OCI-LY1 (cell line): ENCODE data around the gene ABLIM2.

Source experiments
- H2AFZ ChIP-seq: fragments of 200-600 bp; sonication (generic), shearing (Covaris generic); 2 replicates; pipeline ENCODE4 v1.6.0; 2014; ENCODE audit warnings: antibody characterized with exemption, mild to moderate bottlenecking, low read length
- H3F3A ChIP-seq: fragments of 200-600 bp; sonication (generic), shearing (Covaris generic); 2 replicates; pipeline ENCODE4 v1.6.0; 2014; ENCODE audit warnings: mild to moderate bottlenecking, antibody characterized with exemption, low read length, moderate library complexity; ENCODE audit not compliant: insufficient read depth
- H3K27ac ChIP-seq: fragments of 200-600 bp; sonication (generic); 2 replicates; pipeline ENCODE4 v1.5.1; 2014; ENCODE audit warnings: low read length, mixed run types, mild to moderate bottlenecking, low read depth; ENCODE audit not compliant: poor library complexity, severe bottlenecking
- H3K27me3 ChIP-seq: fragments of 200-600 bp; sonication (generic); 2 replicates; pipeline ENCODE4 v1.6.0; 2014; ENCODE audit warnings: antibody characterized with exemption, mild to moderate bottlenecking, low read length, moderate library complexity; ENCODE audit not compliant: insufficient read depth
- H3K36me3 ChIP-seq: fragments of 200-600 bp; sonication (generic); 2 replicates; pipeline ENCODE4 v1.6.1; 2014; ENCODE audit warnings: mild to moderate bottlenecking, antibody characterized with exemption, low read length, moderate library complexity, mixed read lengths; ENCODE audit not compliant: insufficient read depth
- H3K4me1 ChIP-seq: fragments of 200-600 bp; sonication (generic); 2 replicates; pipeline ENCODE4 v1.5.1; 2014; ENCODE audit warnings: mild to moderate bottlenecking, low read length, moderate library complexity; ENCODE audit not compliant: insufficient read depth, severe bottlenecking
- H3K4me2 ChIP-seq: fragments of 200-600 bp; sonication (generic), shearing (Covaris generic); 2 replicates; pipeline ENCODE4 v1.6.1; 2014; ENCODE audit warnings: low read length
- H3K4me3 ChIP-seq: fragments of 200-600 bp; sonication (generic); 2 replicates; pipeline ENCODE4 v1.5.1; 2014; ENCODE audit warnings: low read length, low read depth, mild to moderate bottlenecking, mixed read lengths; ENCODE audit not compliant: poor library complexity, severe bottlenecking
- H3K79me2 ChIP-seq: fragments of 200-600 bp; shearing (Covaris generic); 2 replicates; pipeline ENCODE4 v1.6.1; 2016; ENCODE audit warnings: mixed run types, low read length, mixed read lengths; ENCODE audit not compliant: insufficient read depth
- H3K9ac ChIP-seq: fragments of 200-600 bp; sonication (generic), shearing (Covaris generic); 2 replicates; pipeline ENCODE4 v1.6.1; 2014; ENCODE audit warnings: mild to moderate bottlenecking, low read length, mixed read lengths
- H3K9me2 ChIP-seq: fragments of 200-600 bp; sonication (generic), shearing (Covaris generic); 2 replicates; pipeline ENCODE4 v1.6.1; 2014; ENCODE audit warnings: low read depth, mild to moderate bottlenecking, low read length, mixed read lengths
- H3K9me3 ChIP-seq: fragments of 200-600 bp; shearing (Covaris generic); 2 replicates; pipeline ENCODE4 v1.6.1; 2014; ENCODE audit warnings: low read length, mixed read lengths
- H4K20me1 ChIP-seq: fragments of 200-600 bp; sonication (generic), shearing (Covaris generic); 2 replicates; pipeline ENCODE4 v1.6.0; 2016; ENCODE audit warnings: mild to moderate bottlenecking, low read length; ENCODE audit not compliant: insufficient read depth
- CTCF ChIP-seq: fragments of 200-600 bp; sonication (generic), shearing (Covaris generic); IDR thresholded peaks from 2 replicates; pipeline ENCODE4 v1.5.1; 2017; ENCODE audit warnings: mild to moderate bottlenecking, antibody characterized with exemption, low read length, moderate library complexity, mixed read lengths
- EZH2 ChIP-seq: fragments of 200-600 bp; sonication (generic), shearing (Covaris generic); IDR thresholded peaks from 2 replicates; pipeline ENCODE4 v1.8.0; 2017; ENCODE audit warnings: borderline replicate concordance, mixed run types, mild to moderate bottlenecking, antibody characterized with exemption, low read length, moderate library complexity, mixed read lengths

ABLIM2 gene

GRCh38 chr4:8019396-8020365 is 138.9 kb downstream of the ABLIM2 start:
- H4K20me1 ChIP-seq, result no peaks in the 10 kb centered on the region
- no peaks in the 10 kb centered on the region for H3K9me2 ChIP-seq
- no peaks in the 10 kb centered on the region for H3K27me3 ChIP-seq
- H3K9ac ChIP-seq, result no peak overlapping the region
- no peak overlapping the region for H3K4me3 ChIP-seq
- H3K4me1 ChIP-seq, result no peaks in the 10 kb centered on the region
- H3K27ac ChIP-seq, result no peak overlapping the region
- no peak overlapping the region for H2AFZ ChIP-seq
- H3F3A ChIP-seq, result no peaks in the 10 kb centered on the region
- no peaks in the 10 kb centered on the region for H3K79me2 ChIP-seq
- H3K9me3 ChIP-seq, result no peaks in the 10 kb centered on the region
- no peak overlapping the region for H3K4me2 ChIP-seq
- TF ChIP-seq EZH2, result no peak
- no peak for TF ChIP-seq CTCF
- H3K36me3 ChIP-seq, result no peaks in the 10 kb centered on the region

GRCh38 chr4:8016527-8016926 is 142.1 kb downstream of the ABLIM2 start:
- H3K4me3 ChIP-seq, result no peak overlapping the region
- no peaks in the 10 kb centered on the region for H3K79me2 ChIP-seq
- no peaks in the 10 kb centered on the region for H3K9me2 ChIP-seq
- no peak overlapping the region for H3K9ac ChIP-seq
- TF ChIP-seq CTCF, result no peak
- no peak for TF ChIP-seq EZH2
- no peak overlapping the region for H3K27ac ChIP-seq
- H3K4me2 ChIP-seq, result no peak overlapping the region
- no peaks in the 10 kb centered on the region for H3K4me1 ChIP-seq
- H4K20me1 ChIP-seq, result no peaks in the 10 kb centered on the region
- no peaks in the 10 kb centered on the region for H3F3A ChIP-seq
- H2AFZ ChIP-seq, result no peak overlapping the region
- H3K36me3 ChIP-seq, result no peaks in the 10 kb centered on the region
- H3K9me3 ChIP-seq, result no peaks in the 10 kb centered on the region
- no peaks in the 10 kb centered on the region for H3K27me3 ChIP-seq

GRCh38 chr4:8015512-8015911 is 143.1 kb downstream of the ABLIM2 start:
- no peak overlapping the region for H3K4me2 ChIP-seq
- no peaks in the 10 kb centered on the region for H3K27me3 ChIP-seq
- no peaks in the 10 kb centered on the region for H3F3A ChIP-seq
- no peak overlapping the region for H3K4me3 ChIP-seq
- H3K9me2 ChIP-seq, result no peaks in the 10 kb centered on the region
- no peak overlapping the region for H3K27ac ChIP-seq
- no peaks in the 10 kb centered on the region for H3K9me3 ChIP-seq
- no peaks in the 10 kb centered on the region for H3K79me2 ChIP-seq
- H3K4me1 ChIP-seq, result no peaks in the 10 kb centered on the region
- no peaks in the 10 kb centered on the region for H4K20me1 ChIP-seq
- TF ChIP-seq CTCF (peak; percentile 27; the same call in 1 of the 2 replicates), EZH2 (no peak)
- no peak overlapping the region for H3K9ac ChIP-seq
- no peak overlapping the region for H2AFZ ChIP-seq
- H3K36me3 ChIP-seq, result no peaks in the 10 kb centered on the region
